ENCODE measurements around the gene ZNF683. TPM values are rescaled to one million over a fixed set of nuclear protein-coding genes. Genes with fewer than 3 reads are reported as not detected.

The ZNF683 gene
- total and polyA plus RNA-seq, 9 of the 15 experiments (the other 6 are each of a cell fraction or from before 2014, with no cell fraction given): not detected

GRCh38 chr1:26378088-26378878 lies 5.7 kb upstream of the ZNF683 start (continued):
- TF ChIP-seq RNF219 (CRISPR knock-in tag; IDR thresholded peaks at IDR 0.05) (no peak), ZNF398 (CRISPR knock-in tag; IDR thresholded peaks at IDR 0.05) (no peak), ZNF707 (CRISPR knock-in tag; conservative IDR thresholded peaks at IDR 0.05) (no peak), XRCC5 (IDR thresholded peaks at IDR 0.05; ENCODE audit: low read depth, low read length) (peak; percentile 82; the same call in 1 of the 2 replicates), TCFL5 (CRISPR knock-in tag; conservative IDR thresholded peaks at IDR 0.05) (no peak), ZC3H8 (IDR thresholded peaks at IDR 0.05) (no peak), MTA3 (IDR thresholded peaks at IDR 0.05; ENCODE audit: borderline replicate concordance) (peak; percentile 96), POLR2AphosphoS5 (IDR thresholded peaks at IDR 0.05; ENCODE audit: control insufficient read depth, insufficient read depth, low read depth, low read length) (peak; percentile 96), ATF7 (IDR thresholded peaks at IDR 0.05) (peak; percentile 92), BCOR (IDR thresholded peaks at IDR 0.05) (no peak), DMBX1 (CRISPR knock-in tag; IDR thresholded peaks at IDR 0.05; ENCODE audit: borderline replicate concordance) (peak; percentile 84), TFE3 (CRISPR knock-in tag; IDR thresholded peaks at IDR 0.05) (no peak), BMI1 (IDR thresholded peaks at IDR 0.05; ENCODE audit: low read length) (no peak), ZNF511 (CRISPR knock-in tag; IDR thresholded peaks at IDR 0.05) (peak; percentile 83; the same call in 1 of the 2 replicates), ZNF644 (tag; IDR thresholded peaks at IDR 0.05; ENCODE audit: low read depth) (peak; percentile 74), ARID2 (IDR thresholded peaks at IDR 0.05) (no peak), ARID3A (IDR thresholded peaks at IDR 0.05; ENCODE audit: borderline replicate concordance, low read depth, low read length) (peak; percentile 71)
